ENCODE data around the gene GPRIN2.

GPRIN2 gene

DNA sequence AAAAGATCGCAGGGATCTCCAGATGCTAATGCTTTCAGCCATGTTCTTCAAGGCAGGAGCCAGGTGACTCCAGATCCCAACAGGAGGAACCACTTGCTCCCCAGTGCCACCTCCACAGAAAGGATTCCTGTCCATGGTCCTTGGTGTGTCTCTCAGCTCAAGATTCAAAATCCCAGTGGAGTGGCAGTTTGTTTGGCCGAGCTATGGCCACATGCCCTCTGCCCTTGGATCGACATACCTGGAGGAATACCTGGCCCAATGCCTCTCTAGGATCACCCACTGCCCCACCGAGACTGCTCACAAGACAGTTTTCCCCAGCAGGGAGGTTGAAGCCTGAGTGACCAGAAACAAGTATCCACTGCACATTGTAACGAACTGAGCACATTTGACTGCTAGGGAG lies 3.9 kb upstream of the GPRIN2 start:
- no peak overlapping the region for H3K4me3 ChIP-seq (ENCODE audit: low read depth, low read length)
- TF ChIP-seq, protein P1, sequence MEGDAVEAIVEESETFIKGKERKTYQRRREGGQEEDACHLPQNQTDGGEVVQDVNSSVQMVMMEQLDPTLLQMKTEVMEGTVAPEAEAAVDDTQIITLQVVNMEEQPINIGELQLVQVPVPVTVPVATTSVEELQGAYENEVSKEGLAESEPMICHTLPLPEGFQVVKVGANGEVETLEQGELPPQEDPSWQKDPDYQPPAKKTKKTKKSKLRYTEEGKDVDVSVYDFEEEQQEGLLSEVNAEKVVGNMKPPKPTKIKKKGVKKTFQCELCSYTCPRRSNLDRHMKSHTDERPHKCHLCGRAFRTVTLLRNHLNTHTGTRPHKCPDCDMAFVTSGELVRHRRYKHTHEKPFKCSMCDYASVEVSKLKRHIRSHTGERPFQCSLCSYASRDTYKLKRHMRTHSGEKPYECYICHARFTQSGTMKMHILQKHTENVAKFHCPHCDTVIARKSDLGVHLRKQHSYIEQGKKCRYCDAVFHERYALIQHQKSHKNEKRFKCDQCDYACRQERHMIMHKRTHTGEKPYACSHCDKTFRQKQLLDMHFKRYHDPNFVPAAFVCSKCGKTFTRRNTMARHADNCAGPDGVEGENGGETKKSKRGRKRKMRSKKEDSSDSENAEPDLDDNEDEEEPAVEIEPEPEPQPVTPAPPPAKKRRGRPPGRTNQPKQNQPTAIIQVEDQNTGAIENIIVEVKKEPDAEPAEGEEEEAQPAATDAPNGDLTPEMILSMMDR (IDR thresholded peaks at IDR 0.05; ENCODE audit: insufficient read depth, low read length, missing control alignments), result no peak
- CTCF ChIA-PET, result interaction anchor here (1.5 to 3.9 kb wide), 3 partner anchors 15 to 332 kb away, joined by 3 to 16 read pairs (median 5); no protein-coding TSS in a partner anchor
- POLR2A ChIA-PET, result no interaction called here
- DNase-seq (ENCODE audit: low read depth, low spot score), result no peak

DNA sequence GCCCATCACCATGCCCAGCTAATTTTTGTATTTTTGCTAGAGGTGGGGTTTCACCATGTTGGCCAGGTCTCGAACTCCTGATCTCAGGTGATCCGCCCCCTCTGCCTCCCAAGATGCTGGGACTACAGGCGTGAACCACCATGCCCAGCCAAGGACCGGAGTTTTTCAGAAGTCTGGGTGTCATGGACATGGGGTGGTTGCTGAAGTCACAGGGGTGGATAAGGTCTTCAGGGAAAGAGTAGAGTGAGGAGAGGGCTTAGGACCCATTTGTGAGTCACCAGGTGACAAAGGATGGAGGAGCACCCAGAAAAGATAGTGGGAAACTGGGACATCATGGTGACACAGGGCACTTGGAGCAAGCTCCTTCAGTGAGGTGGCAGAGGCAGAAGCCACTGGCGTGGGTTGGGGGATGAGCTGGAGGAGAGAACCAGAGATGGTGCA lies 2.8 kb upstream of the GPRIN2 start:
- CTCF ChIA-PET, result interaction anchor here (1.5 to 3.9 kb wide), 2 partner anchors 14 to 16 kb away, joined by 3 to 16 read pairs; no protein-coding TSS in a partner anchor

DNA sequence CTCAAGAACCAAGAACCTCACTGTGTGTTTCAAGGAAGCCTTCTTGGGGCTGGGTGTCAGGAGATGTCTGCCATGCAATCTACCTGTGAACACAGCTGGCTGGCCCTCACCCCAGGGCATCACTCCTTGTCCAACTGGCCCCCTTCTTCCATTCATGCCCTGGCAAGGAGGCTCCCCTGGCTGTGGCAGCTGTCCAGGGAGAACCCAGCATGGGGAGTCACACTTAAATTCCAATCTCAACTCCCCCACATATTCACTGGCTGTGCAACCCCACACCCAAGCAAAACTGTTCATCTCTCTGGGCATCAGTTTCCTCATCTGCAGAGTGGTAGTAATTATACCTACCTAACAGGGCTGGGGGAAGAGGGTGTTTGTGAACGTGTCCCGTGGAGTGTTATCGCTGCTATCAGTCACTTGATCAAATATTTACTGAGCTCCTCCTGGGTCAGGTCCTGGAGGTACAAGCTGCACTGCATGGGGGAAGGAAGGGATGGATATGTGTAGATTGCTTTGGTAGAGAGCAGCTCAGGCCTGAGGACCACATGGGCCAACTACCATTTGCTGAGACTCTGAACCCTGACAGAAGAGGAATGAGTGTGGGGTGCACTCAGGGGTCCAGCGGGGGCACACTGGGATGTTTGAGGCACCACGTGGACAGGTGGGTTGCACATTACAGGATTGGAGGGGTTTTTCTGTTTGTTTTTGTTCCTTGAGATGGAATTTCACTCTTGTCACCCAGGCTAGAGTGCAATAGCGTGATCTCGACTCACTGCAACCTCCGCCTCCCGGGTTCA lies 2.1 kb upstream of the GPRIN2 start:
- TF ChIP-seq, protein P1 (IDR thresholded peaks at IDR 0.05; ENCODE audit: insufficient read depth, low read length, missing control alignments), result no peak
- ChIA-PET CTCF (interaction anchor here (1.5 to 3.9 kb wide), 2 partner anchors 13 to 15 kb away, joined by 3 to 16 read pairs; no protein-coding TSS in a partner anchor), POLR2A (no interaction called here)
- no peak for DNase-seq (ENCODE audit: low read depth, low spot score)
- no peak overlapping the region for H3K4me3 ChIP-seq (ENCODE audit: low read depth, low read length)

More for the DNA sequence above, 2.8 kb upstream of the GPRIN2 start:
- DNase-seq (ENCODE audit: low read depth, low spot score), result no peak
- TF ChIP-seq, protein P1 (IDR thresholded peaks at IDR 0.05; ENCODE audit: insufficient read depth, low read length, missing control alignments), result no peak
- POLR2A ChIA-PET, result no interaction called here
- no peak overlapping the region for H3K4me3 ChIP-seq (ENCODE audit: low read depth, low read length)

DNA sequence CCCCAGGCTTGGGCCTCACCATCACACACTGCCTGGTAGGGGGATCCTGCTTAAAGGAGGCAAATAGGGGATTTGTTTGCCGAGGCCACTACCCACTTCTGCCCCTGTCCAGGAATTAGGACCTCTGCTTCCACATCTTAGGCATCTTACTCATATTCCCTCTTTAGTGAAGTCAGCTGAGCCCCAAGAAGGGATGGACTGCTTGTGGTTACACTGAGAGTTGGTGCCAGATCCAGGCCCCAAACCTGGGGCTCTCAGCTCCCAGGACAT lies 1.6 kb upstream of the GPRIN2 start:
- H3K4me3 ChIP-seq (ENCODE audit: low read depth, low read length), result no peak overlapping the region
- CTCF ChIA-PET, result interaction anchor here (3.9 kb wide), 1 partner anchor 12 kb away, joined by 16 read pairs; no protein-coding TSS in a partner anchor
- DNase-seq (ENCODE audit: low read depth, low spot score), result no peak
- POLR2A ChIA-PET, result no interaction called here
- TF ChIP-seq, protein P1 (IDR thresholded peaks at IDR 0.05; ENCODE audit: insufficient read depth, low read length, missing control alignments), result no peak

DNA sequence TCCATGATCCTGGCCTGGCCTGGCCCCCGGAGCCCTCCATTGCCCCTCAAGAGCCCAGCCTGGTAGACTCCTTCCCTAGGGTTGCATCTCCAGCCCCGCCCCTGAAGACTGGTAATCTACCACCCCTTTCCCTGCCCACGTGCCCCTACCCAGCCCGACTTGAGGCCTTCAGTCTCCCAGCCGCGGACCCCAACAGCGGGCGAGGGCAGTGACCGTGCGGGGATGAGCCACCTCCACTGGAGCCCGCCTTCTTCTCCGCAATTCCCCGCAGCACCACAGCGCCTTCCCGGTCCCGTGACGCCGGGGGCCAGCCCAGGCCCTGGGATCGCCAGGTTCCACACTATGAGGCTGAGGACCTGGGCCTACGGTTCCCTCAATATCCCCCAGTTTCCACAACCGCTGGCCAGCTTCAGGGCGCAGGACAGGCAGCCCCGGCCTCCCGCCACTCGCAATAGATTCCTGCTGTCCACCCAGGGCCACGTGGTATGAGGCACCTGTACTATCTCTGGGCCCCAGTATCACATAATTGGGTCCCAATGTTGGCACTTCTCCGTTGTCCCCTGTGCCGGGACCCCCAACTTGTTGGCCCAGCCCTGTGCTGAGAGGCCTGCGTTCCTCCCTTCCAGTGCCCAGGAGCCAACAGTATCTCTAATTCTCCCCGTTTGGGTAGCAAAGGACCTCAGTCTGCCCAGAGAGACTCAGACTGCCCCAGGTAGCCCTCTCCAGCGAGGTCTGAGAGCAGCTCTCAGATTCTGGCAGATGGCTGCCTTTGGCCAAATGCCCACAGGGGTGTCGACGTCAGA lies 1.1 kb upstream of the GPRIN2 start:
- ChIA-PET CTCF (interaction anchor here (3.9 kb wide), 1 partner anchor 12 kb away, joined by 16 read pairs; no protein-coding TSS in a partner anchor), POLR2A (no interaction called here)
- H3K4me3 ChIP-seq (ENCODE audit: low read depth, low read length), result no peak overlapping the region
- TF ChIP-seq, protein P1 (IDR thresholded peaks at IDR 0.05; ENCODE audit: insufficient read depth, low read length, missing control alignments), result no peak
- DNase-seq (ENCODE audit: low read depth, low spot score), result no peak
